Suprapubic skin (tissue), 4 donors: ENCODE results near the gene EOLA2. TPM values are rescaled to one million over a fixed set of nuclear protein-coding genes. Genes with fewer than 3 reads are reported as not detected.
"Not testable (repeated sequence)": the region's sequence is repeated elsewhere in the genome, so short reads cannot be mapped to it uniquely, and the experiment has no call there.

Experiments used
- DNase-seq, 2 donors: peaks; one replicate each; pipeline ENCODE4 v3.0.0-alpha.2; 2019; ENCODE audit warnings: low spot score in 2 of 2
- H3K27ac ChIP-seq: fragments of 200-600 bp; sonication (generic); one replicate; pipeline ENCODE4 v1.5.1; 2019
- H3K27me3 ChIP-seq: fragments of 200-600 bp; sonication (generic); one replicate; pipeline ENCODE4 v1.5.1; 2019
- H3K36me3 ChIP-seq: fragments of 200-600 bp; sonication (generic); one replicate; pipeline ENCODE4 v1.5.1; 2019
- H3K4me1 ChIP-seq: fragments of 200-600 bp; sonication (generic); one replicate; pipeline ENCODE4 v1.5.1; 2019
- H3K4me3 ChIP-seq: fragments of 200-600 bp; sonication (generic); one replicate; pipeline ENCODE4 v1.5.1; 2019; ENCODE audit warnings: mild to moderate bottlenecking
- H3K9me3 ChIP-seq: fragments of 200-600 bp; sonication (generic); one replicate; pipeline ENCODE4 v1.5.1; 2019
- CTCF ChIP-seq, 2 donors: fragments of 200-600 bp in 1 of 2; fragments of 450-650 bp in 1 of 2; sonication (generic) in 1 of 2; IDR thresholded peaks; one replicate each; pipeline ENCODE4 v1.5.1; 2016 to 2019; ENCODE audit warnings: antibody characterized with exemption in 2 of 2, mild to moderate bottlenecking in 1 of 2, moderate library complexity in 1 of 2
- EP300 ChIP-seq: sonication (generic); formaldehyde crosslinking; IDR thresholded peaks from one replicate; pipeline ENCODE4 v1.6.1; 2017; ENCODE audit warnings: antibody characterized with exemption
- POLR2A ChIP-seq, 2 donors: fragments of 450-650 bp; IDR thresholded peaks; one replicate each; pipeline ENCODE4 v1.6.1; 2017; ENCODE audit warnings: antibody characterized with exemption in 2 of 2, mild to moderate bottlenecking in 2 of 2, moderate library complexity in 2 of 2
- POLR2AphosphoS5 ChIP-seq, 3 donors: sonication (generic); formaldehyde crosslinking; IDR thresholded peaks; one replicate each; pipeline ENCODE4 v1.6.1; 2017; ENCODE audit warnings: antibody characterized with exemption in 3 of 3
- WGBS: methylation state at CpG from one replicate; pipeline ENCODE4 v1.1.5; 2018; 5-methylcytosine and 5-hydroxymethylcytosine counted together
- total RNA-seq, 4 donors: library from RNA; depleted of rRNA; stranded (reverse); fragments of >200 nt; gene quantifications; one replicate each; pipeline ENCODE4 v1.1.0, GENCODE V29; 2016

Gene EOLA2
- total RNA-seq, 4 donors from 2014 or later = 15.3 to 49.2 (median 20.1) TPM

- Histone ChIP-seq H3K4me1 (peaks cover 6% of the 10 kb centered on the region), H3K4me3 (peak overlapping the region; percentile 62), H3K27me3 (no peaks in the 10 kb centered on the region), H3K27ac (peak overlapping the region; percentile 94), H3K9me3 (no peaks in the 10 kb centered on the region), H3K36me3 (peaks cover under 1% of the 10 kb centered on the region)
- TF ChIP-seq POLR2AphosphoS5 (IDR thresholded peaks at IDR 0.05) (no peak), EP300 (no peak), CTCF (IDR thresholded peaks at IDR 0.05) (no peak)
- 49% methylated on average over 43 of the region's 50 CpGs for WGBS
- peak; percentile 97 for DNase-seq
These were observed 777 bp upstream of the EOLA2 start for GRCh38 chrX:149938881-149939654.

- WGBS = 79% methylated on average over 2 of the region's 46 CpGs
- DNase-seq = peak in 1 of 2 donors; percentile 77
- no peaks in the 10 kb centered on the region for H3K9me3 ChIP-seq
- H3K27me3 ChIP-seq = no peaks in the 10 kb centered on the region
- peak overlapping the region; percentile 85 for H3K27ac ChIP-seq
- peak overlapping the region; percentile 62 for H3K4me3 ChIP-seq
- H3K36me3 ChIP-seq = peaks cover 5% of the 10 kb centered on the region
- no peak for TF ChIP-seq POLR2A (IDR thresholded peaks at IDR 0.05)
- TF ChIP-seq POLR2AphosphoS5 (IDR thresholded peaks at IDR 0.05) = no peak
- TF ChIP-seq CTCF (IDR thresholded peaks at IDR 0.05) = no peak
- no peak for TF ChIP-seq EP300
- peaks cover 6% of the 10 kb centered on the region for H3K4me1 ChIP-seq
These were observed 342 bp downstream of the EOLA2 start for GRCh38 chrX:149937871-149938426.

- H3K27me3 ChIP-seq, DNase-seq, H3K4me1 ChIP-seq, H3K27ac ChIP-seq, H3K9me3 ChIP-seq, H3K36me3 ChIP-seq: not testable (repeated sequence)
- peak overlapping the region; percentile 62 for H3K4me3 ChIP-seq
- WGBS = 48% methylated on average over 5 of the region's 5 CpGs
These were observed 963 bp downstream of the EOLA2 start for GRCh38 chrX:149937328-149937727.

- 80% methylated on average over 10 of the region's 21 CpGs for WGBS
- not testable (repeated sequence) for DNase-seq, H3K4me1 ChIP-seq, H3K27me3 ChIP-seq, H3K4me3 ChIP-seq, H3K9me3 ChIP-seq, H3K36me3 ChIP-seq, H3K27ac ChIP-seq
These were observed 4.7 kb downstream of the EOLA2 start for GRCh38 chrX:149933547-149933946.

GRCh38 chrX:149932970-149933369 is 5.3 kb downstream of the EOLA2 start:
- not testable (repeated sequence) for H3K9me3 ChIP-seq, H3K36me3 ChIP-seq, DNase-seq, H3K4me3 ChIP-seq, H3K27me3 ChIP-seq, H3K27ac ChIP-seq, H3K4me1 ChIP-seq
- WGBS = no CpG with 5 or more reads among the region's 5 CpGs

- H3K27ac ChIP-seq, H3K36me3 ChIP-seq, H3K27me3 ChIP-seq, H3K4me1 ChIP-seq, DNase-seq, H3K4me3 ChIP-seq, H3K9me3 ChIP-seq: not testable (repeated sequence)
- WGBS = 21% methylated on average over 2 of the region's 2 CpGs
These were observed 6.1 kb downstream of the EOLA2 start for GRCh38 chrX:149932150-149932549.

- WGBS = 73% methylated on average over 1 of the region's 4 CpGs
- H3K9me3 ChIP-seq = not testable (repeated sequence)
These were observed 6.9 kb downstream of the EOLA2 start for GRCh38 chrX:149931355-149931754.

GRCh38 chrX:149929400-149929799 is 8.9 kb downstream of the EOLA2 start, which contains the start of gene HSFX4:
Gene HSFX4 (plus strand): TSS chrX:149929573. CDS start chrX:149929645, 72 bp downstream.
- not testable (repeated sequence) for DNase-seq, H3K27me3 ChIP-seq, H3K9me3 ChIP-seq, H3K4me3 ChIP-seq, H3K36me3 ChIP-seq, H3K4me1 ChIP-seq, H3K27ac ChIP-seq
- no CpG with 5 or more reads among the region's 7 CpGs for WGBS

More at GRCh38 chrX:149931355-149931754, 6.9 kb downstream of the EOLA2 start:
- H3K27me3 ChIP-seq, H3K4me3 ChIP-seq, DNase-seq, H3K27ac ChIP-seq, H3K36me3 ChIP-seq, H3K4me1 ChIP-seq: not testable (repeated sequence)

GRCh38 chrX:149928635-149929034 is 9.7 kb downstream of the EOLA2 start:
- not testable (repeated sequence) for H3K27me3 ChIP-seq

GRCh38 chrX:149927964-149928258 is 10.4 kb downstream of the EOLA2 start:
- H3K36me3 ChIP-seq, H3K9me3 ChIP-seq, H3K4me1 ChIP-seq, H3K27ac ChIP-seq, DNase-seq, H3K4me3 ChIP-seq, H3K27me3 ChIP-seq: not testable (repeated sequence)
- WGBS = no CpG with 5 or more reads among the region's 1 CpG

More at GRCh38 chrX:149928635-149929034, 9.7 kb downstream of the EOLA2 start:
- not testable (repeated sequence) for DNase-seq, H3K4me3 ChIP-seq, H3K9me3 ChIP-seq, H3K4me1 ChIP-seq, H3K36me3 ChIP-seq, H3K27ac ChIP-seq
- no CpG with 5 or more reads among the region's 1 CpG for WGBS

GRCh38 chrX:149927245-149927963 is 10.9 kb downstream of the EOLA2 start:
- not testable (repeated sequence) for H3K27ac ChIP-seq
- WGBS = no CpG with 5 or more reads among the region's 8 CpGs

More at GRCh38 chrX:149927245-149927963, 10.9 kb downstream of the EOLA2 start:
- H3K9me3 ChIP-seq, H3K4me3 ChIP-seq, H3K36me3 ChIP-seq, H3K27me3 ChIP-seq, DNase-seq, H3K4me1 ChIP-seq: not testable (repeated sequence)
